Fibroblast of villous mesenchyme (primary cell): ENCODE measurements around the gene STK36. TPM values are rescaled to one million over a fixed set of nuclear protein-coding genes. Genes with fewer than 3 reads are reported as not detected.

Source experiments
- DNase-seq: peaks from one replicate; pipeline ENCODE4 v3.0.0-alpha.2; 2010; ENCODE audit warnings: low read depth
- H3K4me3 ChIP-seq: 2 replicates; pipeline ENCODE4 v1.5.1; 2011; ENCODE audit warnings: low read depth, mild to moderate bottlenecking, low read length
- CTCF ChIP-seq: IDR thresholded peaks from 2 replicates; pipeline ENCODE4 v1.5.1; 2012; ENCODE audit warnings: low read depth, mild to moderate bottlenecking, low read length; ENCODE audit not compliant: insufficient read depth
- total RNA-seq: library from RNA; depleted of rRNA; stranded (reverse); fragments of >200 nt; gene quantifications from 2 replicates; pipeline ENCODE4 v1.2.3, GENCODE V29; 2012

The STK36 gene
- total RNA-seq, 1 donor, result 23.7 TPM

- no peak for TF ChIP-seq CTCF
- DNase-seq, result no peak
- peak overlapping the region; percentile 58 for H3K4me3 ChIP-seq
These were observed 38.0 kb downstream of the STK36 start for GRCh38 chr2:218709908-218710307.

DNA sequence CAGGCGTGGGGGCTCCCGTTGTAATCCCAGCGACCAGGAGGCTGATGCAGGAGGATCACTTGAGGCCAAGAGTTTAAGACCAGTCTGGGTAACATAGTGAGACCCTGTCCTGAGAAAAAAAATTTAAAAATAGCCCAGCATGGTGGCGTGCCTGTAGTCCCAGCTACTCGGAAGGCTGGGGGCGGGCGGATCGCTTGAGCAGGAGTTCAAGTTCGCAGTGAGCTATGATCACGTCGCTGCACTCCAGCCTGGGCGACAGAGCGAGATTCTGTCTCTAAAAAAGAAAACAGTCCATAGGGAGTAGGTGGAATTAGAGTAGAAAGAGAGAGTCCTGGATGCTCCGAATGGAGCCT lies 38.4 kb downstream of the STK36 start:
- H3K4me3 ChIP-seq, result peak overlapping the region; percentile 58
- no peak for DNase-seq
- no peak for TF ChIP-seq CTCF

GRCh38 chr2:218710687-218711549 lies 39.0 kb downstream of the STK36 start, which contains the start of gene TTLL4:
Gene TTLL4 (plus strand): TSS chr2:218710835. CDS start chr2:218737677, 26,842 bp downstream.
- DNase-seq, result peak; percentile 96
- H3K4me3 ChIP-seq, result peak within 1 kb of the TSS; percentile 95
- TF ChIP-seq CTCF, result peak; percentile 73

DNA sequence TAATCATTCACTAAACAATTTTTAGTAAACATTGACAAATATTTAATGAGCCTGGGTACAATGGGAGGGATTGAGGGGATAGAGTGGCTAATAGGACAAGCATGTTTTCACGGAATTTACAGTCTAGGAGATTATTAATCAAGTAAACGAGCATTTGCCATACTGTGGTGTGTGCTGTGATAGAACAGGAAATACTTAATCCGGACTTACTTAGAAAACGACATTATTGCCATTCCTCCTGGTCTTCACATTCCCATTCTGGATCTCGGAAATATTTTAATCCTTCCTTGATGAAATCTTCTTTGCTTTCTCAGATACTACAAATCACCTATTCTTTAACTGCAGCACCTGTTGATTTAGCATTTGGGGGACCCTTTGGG lies 39.7 kb downstream of the STK36 start:
- TF ChIP-seq CTCF, result no peak
- peak overlapping the region; percentile 95 for H3K4me3 ChIP-seq
- peak; percentile 58 for DNase-seq

DNA sequence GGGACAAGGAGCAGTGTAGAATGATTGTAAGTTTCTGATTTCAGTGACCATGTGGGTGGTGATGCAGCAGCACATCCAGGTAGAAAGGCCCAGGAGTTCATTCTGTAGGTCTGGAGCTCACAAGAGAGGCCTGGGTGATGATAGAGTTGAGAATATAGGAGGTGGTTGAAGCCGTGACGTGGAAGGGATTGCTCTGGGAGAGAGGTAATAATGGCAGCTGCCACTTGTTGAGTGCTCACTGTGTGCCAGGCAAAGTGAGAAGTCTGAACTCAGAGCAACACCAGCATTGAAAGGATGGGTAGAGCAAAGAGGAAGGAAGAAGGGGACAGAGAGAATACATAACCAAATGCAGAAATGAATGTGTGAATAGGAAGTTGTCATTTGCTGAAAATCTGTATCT lies 42.0 kb downstream of the STK36 start:
- no peak for TF ChIP-seq CTCF
- DNase-seq, result no peak
- no peak overlapping the region for H3K4me3 ChIP-seq

DNA sequence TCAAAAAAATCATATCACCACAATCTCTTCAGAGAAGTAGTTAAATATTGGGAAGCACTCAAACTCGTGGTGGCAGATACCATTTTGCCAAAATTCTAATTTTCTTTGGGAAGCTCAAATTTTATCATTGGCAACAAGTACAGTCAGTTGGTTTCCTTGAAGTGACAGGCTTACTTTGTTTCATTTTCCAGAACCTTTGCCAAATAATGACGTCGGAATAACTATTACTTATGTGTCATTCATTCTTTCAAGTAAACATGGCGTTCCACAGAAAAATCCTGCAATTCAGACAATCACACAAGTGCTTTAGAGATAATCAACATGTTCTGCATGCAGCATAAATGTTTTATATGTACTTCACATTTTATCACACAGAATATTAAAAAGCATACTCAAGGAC lies 44.2 kb downstream of the STK36 start:
- no peak overlapping the region for H3K4me3 ChIP-seq
- DNase-seq, result no peak
- no peak for TF ChIP-seq CTCF

GRCh38 chr2:218717262-218717661 lies 45.4 kb downstream of the STK36 start:
- DNase-seq, result peak; percentile 65
- no peak for TF ChIP-seq CTCF
- H3K4me3 ChIP-seq, result no peak overlapping the region
